Keratinocyte (primary cell): Measurements from ENCODE around the gene ZNF440. TPM values are rescaled to one million over a fixed set of nuclear protein-coding genes. Genes with fewer than 3 reads are reported as not detected.
"Not testable (repeated sequence)": the region's sequence is repeated elsewhere in the genome, so short reads cannot be mapped to it uniquely, and the experiment has no call there.

ENCODE experiments used
- DNase-seq: peaks from one replicate; pipeline ENCODE4 v3.0.0-alpha.2; 2011; ENCODE audit warnings: low read depth, missing footprints, low spot score
- FAIRE-seq: peaks from 2 replicates; lab custom pipeline; 2011; peaks lifted over from hg19 to GRCh38; lab: Jason Lieb, UNC
- H2AFZ ChIP-seq: 2 replicates; pipeline ENCODE4 v1.6.0; 2012; ENCODE audit warnings: low read length, control low read depth, inconsistent platforms; ENCODE audit not compliant: control insufficient read depth
- H3K27ac ChIP-seq: 2 replicates; pipeline ENCODE4 v1.5.1; 2011; ENCODE audit warnings: low read length; ENCODE audit not compliant: control insufficient read depth, insufficient read depth
- H3K27me3 ChIP-seq: 3 replicates; pipeline ENCODE4 v1.6.0; 2011; ENCODE audit warnings: low read length; ENCODE audit not compliant: control insufficient read depth, insufficient read depth; ENCODE audit errors: extremely low read depth
- H3K36me3 ChIP-seq, 2 experiments: 2 replicates in 1 of 2; 3 replicates in 1 of 2; pipeline ENCODE4 v1.5.1; 2011; ENCODE audit warnings: low read length in 2 of 2, mild to moderate bottlenecking in 1 of 2; ENCODE audit not compliant: control insufficient read depth in 2 of 2, insufficient read depth in 2 of 2; ENCODE audit errors: extremely low read depth in 1 of 2
- H3K4me1 ChIP-seq: 3 replicates; pipeline ENCODE4 v1.5.1; 2011; ENCODE audit warnings: low read length; ENCODE audit not compliant: control insufficient read depth, insufficient read depth; ENCODE audit errors: extremely low read depth
- H3K4me2 ChIP-seq: 3 replicates; pipeline ENCODE4 v1.6.0; 2011; ENCODE audit warnings: low read depth, low read length; ENCODE audit not compliant: control insufficient read depth, insufficient read depth; ENCODE audit errors: extremely low read depth
- H3K4me3 ChIP-seq, 3 experiments: fragments of 200-600 bp in 1 of 3; sonication (generic) in 1 of 3; 2 replicates in 2 of 3; 3 replicates in 1 of 3; pipeline ENCODE4 v1.5.1; 2011 to 2016; ENCODE audit warnings: low read length in 3 of 3, mild to moderate bottlenecking in 3 of 3, control low read depth in 2 of 3, inconsistent platforms in 1 of 3, low read depth in 1 of 3, mixed read lengths in 1 of 3, mixed run types in 1 of 3, moderate library complexity in 1 of 3; ENCODE audit not compliant: control insufficient read depth in 2 of 3, insufficient read depth in 2 of 3; ENCODE audit errors: extremely low read depth in 1 of 3
- H3K79me2 ChIP-seq: 2 replicates; pipeline ENCODE4 v1.6.0; 2012; ENCODE audit warnings: low read length; ENCODE audit not compliant: control insufficient read depth, insufficient read depth
- H3K9ac ChIP-seq: 3 replicates; pipeline ENCODE4 v1.6.0; 2011; ENCODE audit warnings: low read length; ENCODE audit not compliant: control insufficient read depth, insufficient read depth; ENCODE audit errors: extremely low read depth
- H3K9me1 ChIP-seq: 3 replicates; pipeline ENCODE4 v1.6.0; 2011; ENCODE audit warnings: low read length; ENCODE audit not compliant: control insufficient read depth, insufficient read depth; ENCODE audit errors: extremely low read depth
- H3K9me3 ChIP-seq: 2 replicates; pipeline ENCODE4 v1.5.1; 2012; ENCODE audit warnings: low read depth, low read length; ENCODE audit not compliant: control insufficient read depth
- H4K20me1 ChIP-seq: 3 replicates; pipeline ENCODE4 v1.6.0; 2011; ENCODE audit warnings: low read length; ENCODE audit not compliant: control insufficient read depth, insufficient read depth; ENCODE audit errors: extremely low read depth
- EZH2 ChIP-seq: IDR thresholded peaks from one replicate; pipeline ENCODE4 v1.6.1; 2012; ENCODE audit warnings: inconsistent platforms, mild to moderate bottlenecking, low read length, moderate library complexity
- dilution Hi-C: fragments of 300-500 bp; cut with MboI; formaldehyde crosslinking; loops from one replicate; pipeline ENCODE4 v1.7.0; 2020; ENCODE audit warnings: low sequenced_read_pairs; ENCODE audit not compliant: extremely low pct_ligation_motif_present
- polyA plus RNA-seq, 5 experiments: library from polyadenylated mRNA; depleted of rRNA in 3 of 5; stranded (reverse) in 3 of 5; stranded (forward) in 1 of 5; unstranded in 1 of 5; fragments of >200 nt; gene quantifications; 1 replicate in 1 of 5; 2 replicates in 3 of 5; 3 replicates in 1 of 5; pipeline versions ENCODE4 v1.2.1 to v1.2.3, GENCODE V29; 2011 to 2012; ENCODE audit warnings: missing spikeins in 2 of 5, low read depth in 1 of 5, low replicate concordance in 1 of 5
- TF ChIP-seq, protein P1 (sequence below), 3 experiments: IDR thresholded peaks in 1 of 3; conservative IDR thresholded peaks in 1 of 3; optimal IDR thresholded peaks in 1 of 3; 2 replicates in 2 of 3; 3 replicates in 1 of 3; pipeline versions ENCODE3 to v1.5.1; 2011; ENCODE audit warnings: low read length in 3 of 3, mild to moderate bottlenecking in 3 of 3, moderate library complexity in 2 of 3, control low read depth in 1 of 3, inconsistent platforms in 1 of 3; ENCODE audit not compliant: insufficient read depth in 2 of 3; ENCODE audit errors: extremely low read depth in 1 of 3

ZNF440 gene
- polyA plus RNA-seq, 1 donor (not counting 4 experiments of a cell fraction or from before 2014, with no cell fraction given), result 10.7 TPM

GRCh38 chr19:11771520-11771919 is 42.6 kb upstream of the ZNF440 start:
- dilution Hi-C loops, H3K79me2 ChIP-seq: not testable (repeated sequence)

GRCh38 chr19:11776669-11777068 is 37.4 kb upstream of the ZNF440 start:
- H3K36me3 ChIP-seq, result peaks cover 14% of the 10 kb centered on the region in 2 experiments
- H3K27ac ChIP-seq, H3K9ac ChIP-seq, H4K20me1 ChIP-seq, H3K4me1 ChIP-seq, H3K4me2 ChIP-seq, H3K79me2 ChIP-seq, H3K9me1 ChIP-seq, DNase-seq, dilution Hi-C loops, H3K27me3 ChIP-seq, H2AFZ ChIP-seq, H3K4me3 ChIP-seq, FAIRE-seq: not testable (repeated sequence)
- H3K9me3 ChIP-seq, result peaks cover 19% of the 10 kb centered on the region

More at GRCh38 chr19:11771520-11771919, 42.6 kb upstream of the ZNF440 start:
- H3K4me1 ChIP-seq, H3K27me3 ChIP-seq, H3K36me3 ChIP-seq, H3K9me3 ChIP-seq, H4K20me1 ChIP-seq, H3K9ac ChIP-seq, H3K4me3 ChIP-seq, H2AFZ ChIP-seq, H3K4me2 ChIP-seq, FAIRE-seq, DNase-seq, H3K9me1 ChIP-seq, H3K27ac ChIP-seq: not testable (repeated sequence)
- TF ChIP-seq, protein P1, sequence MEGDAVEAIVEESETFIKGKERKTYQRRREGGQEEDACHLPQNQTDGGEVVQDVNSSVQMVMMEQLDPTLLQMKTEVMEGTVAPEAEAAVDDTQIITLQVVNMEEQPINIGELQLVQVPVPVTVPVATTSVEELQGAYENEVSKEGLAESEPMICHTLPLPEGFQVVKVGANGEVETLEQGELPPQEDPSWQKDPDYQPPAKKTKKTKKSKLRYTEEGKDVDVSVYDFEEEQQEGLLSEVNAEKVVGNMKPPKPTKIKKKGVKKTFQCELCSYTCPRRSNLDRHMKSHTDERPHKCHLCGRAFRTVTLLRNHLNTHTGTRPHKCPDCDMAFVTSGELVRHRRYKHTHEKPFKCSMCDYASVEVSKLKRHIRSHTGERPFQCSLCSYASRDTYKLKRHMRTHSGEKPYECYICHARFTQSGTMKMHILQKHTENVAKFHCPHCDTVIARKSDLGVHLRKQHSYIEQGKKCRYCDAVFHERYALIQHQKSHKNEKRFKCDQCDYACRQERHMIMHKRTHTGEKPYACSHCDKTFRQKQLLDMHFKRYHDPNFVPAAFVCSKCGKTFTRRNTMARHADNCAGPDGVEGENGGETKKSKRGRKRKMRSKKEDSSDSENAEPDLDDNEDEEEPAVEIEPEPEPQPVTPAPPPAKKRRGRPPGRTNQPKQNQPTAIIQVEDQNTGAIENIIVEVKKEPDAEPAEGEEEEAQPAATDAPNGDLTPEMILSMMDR (optimal IDR thresholded peaks at IDR 0.05 in 1 of 3, IDR thresholded peaks at IDR 0.05 in 1 of 3, conservative IDR thresholded peaks at IDR 0.05 in 1 of 3; ENCODE audit: extremely low read depth in 1 of 3, insufficient read depth in 2 of 3, low read length in 3 of 3), result peak in 1 of 3 experiments; percentile 14

DNA sequence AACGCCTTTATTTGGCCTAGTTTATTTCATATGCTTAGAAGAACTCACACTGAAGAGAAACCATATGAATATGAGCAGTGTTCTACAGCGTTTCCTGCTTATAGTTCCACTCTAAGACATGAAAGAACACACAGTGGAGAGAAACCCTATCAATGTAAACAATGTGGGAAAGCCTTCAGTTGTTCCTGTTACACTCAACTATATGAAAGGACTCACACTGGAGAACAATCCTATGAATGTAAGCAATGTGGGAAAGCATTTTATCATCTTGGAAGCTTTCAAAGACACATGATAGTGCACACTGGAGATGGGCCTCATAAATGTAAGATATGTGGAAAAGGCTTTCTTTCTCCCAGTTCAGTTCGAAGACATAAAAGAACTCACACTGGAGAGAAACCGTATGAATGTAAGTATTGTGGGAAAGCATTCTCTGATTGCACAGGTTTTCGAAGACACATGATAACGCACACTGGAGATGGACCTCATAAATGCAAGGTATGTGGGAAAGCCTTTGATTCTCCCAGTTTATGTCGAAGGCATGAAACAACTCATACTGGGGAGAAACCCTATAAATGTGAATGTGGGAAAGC is 33.5 kb upstream of the ZNF440 start:
- dilution Hi-C loops, result no loop called here
- Histone ChIP-seq H3K79me2 (no peaks in the 10 kb centered on the region), H4K20me1 (no peaks in the 10 kb centered on the region), H3K27me3 (no peaks in the 10 kb centered on the region), H3K9ac (no peak overlapping the region), H3K27ac (no peak overlapping the region), H3K36me3 (peaks cover 14% of the 10 kb centered on the region in 2 experiments), H3K4me2 (no peak overlapping the region), H3K9me1 (no peaks in the 10 kb centered on the region), H3K4me1 (no peaks in the 10 kb centered on the region), H2AFZ (no peak overlapping the region), H3K9me3 (peaks cover 26% of the 10 kb centered on the region), H3K4me3 (no peak overlapping the region)
- DNase-seq (no peak), FAIRE-seq (no peak)
- TF ChIP-seq, protein P1 (optimal IDR thresholded peaks at IDR 0.05 in 1 of 3, IDR thresholded peaks at IDR 0.05 in 1 of 3, conservative IDR thresholded peaks at IDR 0.05 in 1 of 3; ENCODE audit: extremely low read depth in 1 of 3, insufficient read depth in 2 of 3, low read length in 3 of 3), result no peak
- TF ChIP-seq EZH2, result no peak
